SK-N-SH (cell line): ENCODE results near the gene ADIPOR2. TPM values are rescaled to one million over a fixed set of nuclear protein-coding genes. Genes with fewer than 3 reads are reported as not detected.

Source experiments
- CTCF ChIA-PET: fragments of 300-600, 350-600 bp; formaldehyde crosslinking; extraction: SDS; loops from one replicate; lab custom pipeline; 2021; lab: Yijun Ruan, JAX
- POLR2A ChIA-PET: fragments of 350-600 bp; sonication (Branson Sonifier 250); formaldehyde crosslinking; extraction: SDS; loops from one replicate; lab custom pipeline; 2020; ENCODE audit warnings: antibody characterized with exemption, inconsistent platforms; lab: Yijun Ruan, JAX
- DNase-seq: peaks from one replicate; pipeline ENCODE4 v3.0.0; 2012
- H2AFZ ChIP-seq: fragments of 200-600 bp; sonication (generic); 2 replicates; pipeline ENCODE4 v1.8.1; 2016; ENCODE audit warnings: antibody characterized with exemption, mild to moderate bottlenecking, low read depth
- H3F3A ChIP-seq: fragments of 200-600 bp; sonication (generic); replicated peaks from 2 replicates; pipeline ENCODE3; 2016; ENCODE audit warnings: antibody characterized with exemption, mild to moderate bottlenecking; ENCODE audit not compliant: insufficient read depth
- H3K27ac ChIP-seq, 2 experiments: fragments of 200-500 bp in 1 of 2; fragments of 200-600 bp in 1 of 2; sonication (Bioruptor generic) in 1 of 2; sonication (generic), shearing (Covaris generic) in 1 of 2; 2 replicates each; pipeline versions ENCODE4 v1.5.1 to v1.6.1; 2014 to 2016; ENCODE audit warnings: low read depth in 2 of 2, inconsistent platforms in 1 of 2, low read length in 1 of 2, mild to moderate bottlenecking in 1 of 2, mixed read lengths in 1 of 2
- H3K27me3 ChIP-seq: fragments of 200-600 bp; sonication (generic), shearing (Covaris generic); 2 replicates; pipeline ENCODE4 v1.6.1; 2016; ENCODE audit warnings: mixed run types; ENCODE audit not compliant: insufficient read depth
- H3K36me3 ChIP-seq, 2 experiments: fragments of 200-500 bp in 1 of 2; fragments of 200-600 bp in 1 of 2; sonication (Bioruptor generic) in 1 of 2; sonication (generic) in 1 of 2; replicated peaks in 1 of 2; 2 replicates each; pipeline versions ENCODE3 to v1.5.1; 2014 to 2016; ENCODE audit warnings: low read length in 1 of 2, mild to moderate bottlenecking in 1 of 2; ENCODE audit not compliant: insufficient read depth in 2 of 2, control insufficient read depth in 1 of 2
- H3K4me1 ChIP-seq, 2 experiments: fragments of 200-500 bp in 1 of 2; fragments of 200-600 bp in 1 of 2; sonication (Bioruptor generic) in 1 of 2; sonication (generic), shearing (Covaris generic) in 1 of 2; 2 replicates each; pipeline versions ENCODE4 v1.5.1 to v1.6.1; 2014 to 2016; ENCODE audit warnings: low read depth in 1 of 2, low read length in 1 of 2, mixed run types in 1 of 2; ENCODE audit not compliant: insufficient read depth in 2 of 2, control insufficient read depth in 1 of 2
- H3K4me2 ChIP-seq: fragments of 200-600 bp; sonication (generic), shearing (Covaris generic); 2 replicates; pipeline ENCODE4 v1.6.1; 2017; ENCODE audit warnings: mixed run types
- H3K4me3 ChIP-seq, 2 experiments: fragments of 200-500 bp in 1 of 2; fragments of 200-600 bp in 1 of 2; sonication (Bioruptor generic) in 1 of 2; sonication (generic), shearing (Covaris generic) in 1 of 2; 2 replicates each; pipeline versions ENCODE4 v1.5.1 to v1.8.1; 2014 to 2016; ENCODE audit warnings: low read depth in 2 of 2, inconsistent platforms in 1 of 2, low read length in 1 of 2, mild to moderate bottlenecking in 1 of 2, mixed read lengths in 1 of 2, moderate library complexity in 1 of 2
- H3K79me2 ChIP-seq: fragments of 200-600 bp; sonication (generic); 2 replicates; pipeline ENCODE4 v1.8.1; 2017; ENCODE audit warnings: mild to moderate bottlenecking; ENCODE audit not compliant: insufficient read depth
- H3K9ac ChIP-seq: fragments of 200-600 bp; sonication (generic); 2 replicates; pipeline ENCODE4 v1.6.1; 2017; ENCODE audit warnings: mixed run types
- H3K9me2 ChIP-seq: fragments of 200-600 bp; sonication (generic); 2 replicates; pipeline ENCODE4 v1.6.1; 2017; ENCODE audit warnings: mixed run types
- H3K9me3 ChIP-seq: fragments of 200-600 bp; sonication (generic); 2 replicates; pipeline ENCODE4 v1.6.1; 2017; ENCODE audit warnings: mixed run types, mild to moderate bottlenecking, moderate library complexity
- H4K20me1 ChIP-seq: fragments of 200-600 bp; sonication (generic); 2 replicates; pipeline ENCODE4 v1.6.1; 2017; ENCODE audit warnings: mild to moderate bottlenecking, mixed run types; ENCODE audit not compliant: insufficient read depth
- ELF1 ChIP-seq: IDR thresholded peaks from 2 replicates; pipeline ENCODE4 v1.4.0; 2012
- EP300 ChIP-seq, 2 experiments: IDR thresholded peaks; 2 replicates each; pipeline versions ENCODE4 v1.4.0 to v1.6.1; 2012; ENCODE audit warnings: borderline replicate concordance in 1 of 2, low read depth in 1 of 2, low read length in 1 of 2
- EZH2phosphoT487 ChIP-seq: fragments of 200-600 bp; sonication (generic); IDR thresholded peaks from 2 replicates; pipeline ENCODE4 v1.6.1; 2017; ENCODE audit warnings: low read depth, mixed run types, mild to moderate bottlenecking, antibody characterized with exemption, moderate library complexity, borderline replicate concordance
- FOXJ3 ChIP-seq: sonication (generic); formaldehyde crosslinking; IDR thresholded peaks from 2 replicates; pipeline ENCODE4 v1.5.1; 2020; ENCODE audit warnings: mild to moderate bottlenecking, missing genetic modification reagents
- FOXM1 ChIP-seq: IDR thresholded peaks from 2 replicates; pipeline ENCODE4 v1.4.0; 2012; ENCODE audit warnings: low read depth, mild to moderate bottlenecking
- GABPA ChIP-seq: IDR thresholded peaks from 2 replicates; pipeline ENCODE4 v1.4.0; 2012; ENCODE audit warnings: low read depth, mild to moderate bottlenecking
- GATA2 ChIP-seq: sonication (generic); formaldehyde crosslinking; IDR thresholded peaks from 2 replicates; pipeline ENCODE4 v1.5.0; 2020; ENCODE audit warnings: mild to moderate bottlenecking, missing genetic modification reagents
- JUND ChIP-seq: IDR thresholded peaks from 2 replicates; pipeline ENCODE4 v1.4.0; 2012
- NRF1 ChIP-seq: IDR thresholded peaks from 2 replicates; pipeline ENCODE4 v1.6.1; 2012; ENCODE audit warnings: low read depth, mild to moderate bottlenecking, low read length
- PBX3 ChIP-seq: IDR thresholded peaks from 2 replicates; pipeline ENCODE4; 2012
- POLR2AphosphoS5 ChIP-seq: IDR thresholded peaks from 2 replicates; pipeline ENCODE4 v1.6.1; 2012; ENCODE audit warnings: low read depth, low read length
- RAD21 ChIP-seq: IDR thresholded peaks from 2 replicates; pipeline ENCODE4 v1.6.1; 2012; ENCODE audit warnings: mild to moderate bottlenecking, low read length
- RCOR1 ChIP-seq: fragments of 150-350 bp; IDR thresholded peaks from 2 replicates; pipeline ENCODE4 v1.6.1; 2017; ENCODE audit warnings: antibody characterized with exemption, low read length
- RXRA ChIP-seq: IDR thresholded peaks from 2 replicates; pipeline ENCODE4 v1.4.0; 2012; ENCODE audit warnings: low read depth, mild to moderate bottlenecking, borderline replicate concordance
- SIN3A ChIP-seq: IDR thresholded peaks from 2 replicates; pipeline ENCODE4 v1.6.1; 2012; ENCODE audit warnings: low read depth, mild to moderate bottlenecking, low read length, moderate library complexity, borderline replicate concordance
- TEAD4 ChIP-seq: IDR thresholded peaks from 2 replicates; pipeline ENCODE4 v1.4.0; 2012; ENCODE audit warnings: mild to moderate bottlenecking, borderline replicate concordance; ENCODE audit not compliant: insufficient read depth
- USF1 ChIP-seq: IDR thresholded peaks from 2 replicates; pipeline ENCODE4 v1.4.0; 2012; ENCODE audit warnings: low read depth, borderline replicate concordance
- USF2 ChIP-seq: fragments of 150-350 bp; IDR thresholded peaks from 2 replicates; pipeline ENCODE4 v1.6.1; 2017; ENCODE audit warnings: antibody characterized with exemption, low read length, low read depth, borderline replicate concordance
- YY1 ChIP-seq: IDR thresholded peaks from 2 replicates; pipeline ENCODE4 v1.4.0; 2012; ENCODE audit warnings: low read depth, mild to moderate bottlenecking
- WGBS: methylation state at CpG from one replicate; pipeline ENCODE4 v1.1.6; 2017; ENCODE audit warnings: low lambda C conversion rate; 5-methylcytosine and 5-hydroxymethylcytosine counted together
- polyA plus RNA-seq, 3 experiments: library from polyadenylated mRNA; depleted of rRNA; stranded (reverse); fragments of >200 nt; gene quantifications; 2 replicates each; pipeline ENCODE4 v1.2.3, GENCODE V29; 2012
- TF ChIP-seq, protein P1 (sequence below): IDR thresholded peaks from 2 replicates; pipeline ENCODE4 v1.4.0; 2012; ENCODE audit warnings: low read depth

ADIPOR2 gene
- polyA plus RNA-seq, 1 of the 3 experiments (the other 2 are of a cell fraction), result 17.1 TPM

- TF ChIP-seq EZH2phosphoT487, result no peak
- TF ChIP-seq TEAD4, result no peak
- no peak for TF ChIP-seq GATA2
- TF ChIP-seq RXRA, result no peak
- no peak for TF ChIP-seq GABPA
- TF ChIP-seq FOXJ3 (CRISPR knock-in tag), result no peak
- TF ChIP-seq EP300 (IDR thresholded peaks at IDR 0.05; ENCODE audit: borderline replicate concordance in 1 of 2, low read depth in 1 of 2, low read length in 1 of 2), result 0 out of 4 replicates have a peak, but pooled peaks of 1 of the 2 experiments have one; percentile 17
- no peak for TF ChIP-seq USF2
- TF ChIP-seq NRF1, result no peak
- TF ChIP-seq, all 33 proteins: peak for 7
These were observed 86.9 kb downstream of the ADIPOR2 start (continued) for GRCh38 chr12:1777798-1778197.

- ChIA-PET POLR2A (no interaction called here), CTCF (interaction anchor here (0.8 to 1.9 kb wide), 3 partner anchors 12 to 126 kb away, joined by 3 to 15 read pairs (median 3); no protein-coding TSS in a partner anchor)
- H3K27me3 ChIP-seq, result no peaks in the 10 kb centered on the region
These were observed 88.0 kb downstream of the ADIPOR2 start for GRCh38 chr12:1778911-1779310.

More at GRCh38 chr12:1778911-1779310, 88.0 kb downstream of the ADIPOR2 start:
- no peak for DNase-seq
- H3K4me1 ChIP-seq, result peaks cover 16 to 52% of the 10 kb centered on the region in 2 experiments
- no peaks in the 10 kb centered on the region for H4K20me1 ChIP-seq
- peaks cover 36% of the 10 kb centered on the region for H3F3A ChIP-seq
- H3K4me3 ChIP-seq, result no peak overlapping the region
- H3K27ac ChIP-seq, result peak overlapping the region in 1 of 2 experiments; percentile 49; a peak in 2 of 4 replicates
- no peak overlapping the region for H3K4me2 ChIP-seq
- no peak overlapping the region for H3K9ac ChIP-seq
- no peaks in the 10 kb centered on the region for H3K9me2 ChIP-seq
- TF ChIP-seq ELF1 (no peak), RAD21 (no peak), GABPA (no peak), YY1 (no peak), SIN3A (no peak), POLR2AphosphoS5 (no peak), RCOR1 (no peak), JUND (no peak), GATA2 (no peak), FOXM1 (no peak), USF1 (no peak), PBX3 (no peak)
- TF ChIP-seq, protein P1, sequence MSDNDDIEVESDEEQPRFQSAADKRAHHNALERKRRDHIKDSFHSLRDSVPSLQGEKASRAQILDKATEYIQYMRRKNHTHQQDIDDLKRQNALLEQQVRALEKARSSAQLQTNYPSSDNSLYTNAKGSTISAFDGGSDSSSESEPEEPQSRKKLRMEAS, result no peak
- H3K36me3 ChIP-seq, result peaks cover 5 to 18% of the 10 kb centered on the region in 2 experiments
- WGBS, result 94% methylated on average over 4 of the region's 4 CpGs
- no peaks in the 10 kb centered on the region for H3K9me3 ChIP-seq
- H3K79me2 ChIP-seq, result peaks cover 15% of the 10 kb centered on the region
- H2AFZ ChIP-seq, result no peak overlapping the region
